Ramos (cell line): ENCODE results near the gene CDH13.

Experiments used
- in situ Hi-C: fragments of 300-500 bp; cut with MboI; formaldehyde crosslinking; loops from one replicate; pipeline ENCODE4 v1.14.3; 2022; ENCODE audit warnings: low sequenced_read_pairs; ENCODE audit not compliant: unreplicated experiment

Gene CDH13

DNA sequence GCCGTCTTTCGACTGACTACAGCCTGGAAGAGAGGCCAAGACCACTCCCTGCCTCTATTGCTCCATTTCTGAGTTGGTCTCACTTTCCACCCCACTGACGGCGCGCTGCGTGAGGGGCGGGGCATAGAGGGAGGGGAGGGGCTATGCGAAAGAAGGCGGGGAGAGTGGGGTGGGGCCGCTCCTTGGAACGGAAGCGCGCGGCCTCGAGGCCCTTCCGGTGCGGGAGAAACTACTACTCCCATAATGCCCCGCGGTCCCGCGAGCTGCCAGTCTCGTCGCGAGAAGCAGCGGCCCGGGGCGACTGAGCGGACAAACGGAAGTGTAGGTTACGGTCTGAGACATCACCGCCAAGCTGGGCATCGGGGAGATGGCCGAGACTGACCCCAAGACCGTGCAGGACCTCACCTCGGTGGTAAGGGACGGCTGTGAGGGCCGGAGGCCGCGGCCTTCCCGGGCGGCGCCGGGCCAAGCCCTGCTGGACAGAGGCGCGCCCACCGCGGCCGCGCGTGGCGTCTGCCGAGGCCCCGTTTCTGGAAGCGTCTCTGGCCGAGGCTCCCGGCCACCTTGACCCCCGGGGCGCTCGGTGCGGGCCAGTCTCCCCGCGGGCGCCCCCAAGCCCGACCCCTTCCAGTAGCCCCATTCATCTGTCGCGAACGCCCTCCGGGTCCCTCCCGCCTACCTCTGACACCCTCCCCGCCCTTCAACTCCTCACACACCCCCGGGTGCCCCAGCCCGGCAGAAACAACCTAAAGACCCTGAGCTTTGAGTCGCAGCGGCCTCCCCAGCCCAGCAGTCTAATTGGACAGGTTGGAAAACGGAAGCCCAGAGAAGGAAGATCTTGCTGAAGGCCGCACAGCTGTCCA is 1181.2 kb downstream of the CDH13 start, which contains the start of gene HSBP1:
Gene HSBP1, plus strand, starts transcription at position 269 of the 863 bp plus-strand sequence. Its CDS starts 99 bp downstream, at position 368.
- in situ Hi-C loops: no loop called here

DNA sequence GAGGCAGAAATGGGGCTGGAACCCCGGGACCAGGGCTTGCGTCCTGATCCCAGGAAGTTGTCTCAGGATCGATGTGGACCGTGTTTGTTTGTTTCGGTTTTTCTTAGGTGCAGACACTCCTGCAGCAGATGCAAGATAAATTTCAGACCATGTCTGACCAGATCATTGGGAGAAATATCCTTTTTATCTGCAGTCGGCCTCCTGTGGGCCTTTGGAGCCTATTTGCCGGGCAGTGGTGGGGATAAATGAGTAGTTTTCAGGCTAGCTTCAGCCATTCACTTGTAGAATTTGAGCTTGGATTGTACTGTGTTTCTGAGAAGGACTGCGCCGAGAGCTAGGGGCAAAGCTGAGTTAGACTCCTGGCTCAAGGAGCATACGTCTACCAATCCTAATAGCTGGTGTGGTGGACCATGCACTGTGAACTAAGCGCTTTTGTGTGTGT is 1181.8 kb downstream of the CDH13 start:
- in situ Hi-C loops: no loop called here

- in situ Hi-C loops: no loop called here
Observed at GRCh38 chr16:83809092-83809491, 1182.3 kb downstream of the CDH13 start.

GRCh38 chr16:83810901-83811300 is 1184.1 kb downstream of the CDH13 start:
- in situ Hi-C loops: no loop called here

- in situ Hi-C loops: no loop called here
Observed at GRCh38 chr16:83813823-83814658, 1187.3 kb downstream of the CDH13 start.

DNA sequence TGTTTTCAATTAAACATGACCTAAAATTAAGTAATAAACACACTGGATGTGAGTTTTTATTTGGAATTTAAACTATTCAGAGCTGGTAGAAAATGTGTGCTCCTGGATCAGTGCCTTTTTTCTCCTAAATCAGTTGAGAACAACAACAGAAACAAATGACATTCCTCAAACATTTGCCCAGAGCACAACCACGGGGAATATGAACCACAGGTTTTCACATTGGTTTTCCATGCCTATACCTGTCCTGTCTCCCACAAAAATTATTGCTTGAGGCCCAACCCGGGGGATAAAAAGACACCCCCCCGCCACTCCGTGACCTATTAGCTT is 1187.9 kb downstream of the CDH13 start:
- in situ Hi-C loops: no loop called here

DNA sequence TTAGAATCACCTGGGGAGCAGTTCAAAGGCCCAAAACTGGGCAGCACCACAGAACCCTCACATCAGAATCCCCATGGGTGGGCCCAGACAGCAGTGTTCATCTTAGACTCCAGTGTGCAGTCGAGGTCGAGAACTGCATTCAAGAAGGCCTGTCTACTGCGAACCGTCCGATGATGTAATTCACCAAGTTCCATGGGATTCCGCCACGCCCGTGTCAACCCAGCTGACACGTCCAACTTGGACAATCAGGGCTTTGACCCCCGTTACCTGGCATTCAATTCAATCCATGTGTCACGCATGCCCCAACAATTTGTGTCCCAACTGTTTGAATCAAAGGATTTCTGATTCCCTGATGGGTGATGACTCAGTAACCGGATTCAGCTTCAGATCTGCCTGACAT is 1190.3 kb downstream of the CDH13 start:
- in situ Hi-C loops: no loop called here

DNA sequence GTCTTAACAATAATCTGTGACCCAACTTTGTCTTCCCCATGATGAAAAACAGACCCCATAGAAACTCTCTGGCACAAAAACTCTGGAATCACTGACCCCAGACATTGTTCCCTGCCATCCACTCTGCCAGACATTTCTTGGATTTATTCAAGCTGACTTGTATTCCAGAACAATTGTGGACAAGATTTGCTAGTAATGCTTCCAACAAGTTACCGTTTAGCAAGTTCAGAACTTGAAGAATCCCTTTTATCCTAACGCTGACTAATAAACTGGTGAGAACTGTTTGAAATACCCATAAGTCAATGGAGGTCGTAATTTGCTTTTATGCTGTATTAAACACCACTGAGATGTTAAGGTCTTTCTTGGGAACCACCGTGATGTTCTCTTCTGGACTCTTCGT is 1191.5 kb downstream of the CDH13 start:
- in situ Hi-C loops: no loop called here

GRCh38 chr16:83819361-83819760 is 1192.6 kb downstream of the CDH13 start:
- in situ Hi-C loops: no loop called here

DNA sequence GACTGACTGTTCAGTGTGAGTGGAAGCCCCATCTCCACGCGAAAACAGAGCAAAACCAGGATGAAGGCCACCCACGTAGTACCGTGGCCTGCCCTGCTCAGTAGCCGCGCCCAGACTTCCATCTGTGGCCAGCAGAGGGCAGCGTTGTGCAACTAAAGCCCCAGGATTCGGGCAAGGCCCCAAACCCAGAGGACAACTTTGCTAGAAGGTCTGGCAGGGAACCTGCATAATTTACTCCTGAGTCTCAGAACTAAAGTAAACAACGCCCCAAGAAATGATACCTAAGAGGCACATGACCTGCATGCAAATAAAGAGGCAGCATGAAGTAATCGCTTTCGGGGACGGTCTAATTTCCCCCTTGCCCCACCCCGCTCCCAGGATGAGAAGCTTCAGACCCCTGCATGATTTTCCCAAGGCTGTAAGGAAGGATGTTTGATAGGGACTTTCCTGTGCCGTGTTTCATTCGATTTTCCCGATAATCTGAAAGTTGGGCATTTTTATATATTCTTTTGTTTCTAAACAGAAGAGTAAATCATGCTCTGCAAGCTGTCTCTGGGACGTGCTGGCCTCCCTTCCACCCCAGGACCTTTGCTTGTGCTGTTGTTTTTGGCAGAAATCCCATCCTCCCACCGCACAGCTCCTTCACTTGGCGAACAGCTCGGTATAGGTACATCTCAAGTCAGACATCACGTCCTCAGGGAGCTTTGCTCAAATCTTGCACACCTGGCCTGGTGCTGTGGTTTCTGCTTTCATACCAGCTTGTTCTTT is 1199.6 kb downstream of the CDH13 start:
- in situ Hi-C loops: loop anchor here (10.0 kb wide), 1 partner anchor 238 kb away; no protein-coding TSS in a partner anchor

DNA sequence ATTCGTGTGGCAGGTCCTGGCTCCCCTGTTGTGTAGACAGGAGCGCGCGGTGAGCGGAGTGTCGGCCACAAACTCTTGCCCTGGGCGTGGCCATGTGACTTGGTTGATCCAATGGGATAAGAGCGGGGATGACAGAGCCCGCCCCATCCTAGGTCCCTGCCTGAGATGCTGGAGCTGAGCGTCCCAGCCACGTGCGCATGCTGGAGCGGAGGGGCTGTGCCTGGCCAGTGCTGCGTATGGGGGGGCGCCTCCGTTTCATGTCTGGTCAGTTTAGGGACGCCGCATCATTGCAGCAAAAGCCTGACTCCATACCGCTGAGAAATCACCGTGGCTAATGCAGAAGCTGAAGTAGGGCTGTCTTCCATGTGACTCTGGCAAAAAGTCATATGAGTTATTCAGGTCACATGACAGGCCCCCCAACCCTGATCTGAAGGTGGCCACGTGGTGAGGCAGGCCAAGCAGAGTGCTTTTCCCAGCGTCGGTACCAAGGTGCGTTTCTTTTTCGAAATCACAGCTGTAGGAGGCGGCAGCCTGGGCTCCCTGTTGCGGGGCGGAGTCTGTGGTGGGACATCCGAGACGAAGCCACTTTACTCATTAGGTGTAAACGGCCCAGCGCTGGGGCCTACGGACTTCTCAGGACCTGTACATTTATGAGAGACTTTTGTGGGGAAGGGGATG is 1203.5 kb downstream of the CDH13 start:
- in situ Hi-C loops: no loop called here

- in situ Hi-C loops: no loop called here
Observed at GRCh38 chr16:83830769-83831455, 1204.1 kb downstream of the CDH13 start.

DNA sequence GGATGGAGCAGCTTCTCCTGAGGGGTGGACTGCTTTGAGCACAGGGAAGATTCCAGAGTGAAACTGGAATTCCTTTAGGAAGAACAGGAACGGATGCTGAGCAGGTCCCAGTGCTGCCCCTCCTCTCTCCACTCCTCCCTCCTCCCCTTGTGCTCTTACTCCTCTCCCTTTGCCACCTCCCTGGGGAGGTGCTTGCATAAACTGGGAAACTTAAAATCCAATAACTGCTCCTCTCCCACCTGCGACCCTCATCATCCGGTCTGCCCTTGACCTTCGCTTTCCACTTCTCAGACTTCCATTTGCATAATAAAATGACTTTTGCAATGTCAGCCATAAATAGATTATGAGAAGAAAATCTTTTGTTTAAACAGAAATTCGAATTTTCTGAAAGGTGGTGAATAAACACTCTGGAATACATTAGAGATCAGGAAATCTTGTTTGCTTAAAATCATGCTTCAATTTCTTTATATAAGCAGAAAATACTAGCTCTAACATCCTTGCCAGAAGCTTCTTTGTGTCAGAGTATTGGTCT is 1204.8 kb downstream of the CDH13 start:
- in situ Hi-C loops: no loop called here

GRCh38 chr16:83833921-83834320 is 1207.2 kb downstream of the CDH13 start:
- in situ Hi-C loops: no loop called here

- in situ Hi-C loops: no loop called here
Observed at GRCh38 chr16:83835586-83836566, 1209.1 kb downstream of the CDH13 start.

- in situ Hi-C loops: no loop called here
Observed at GRCh38 chr16:83837566-83837965, 1210.8 kb downstream of the CDH13 start.

DNA sequence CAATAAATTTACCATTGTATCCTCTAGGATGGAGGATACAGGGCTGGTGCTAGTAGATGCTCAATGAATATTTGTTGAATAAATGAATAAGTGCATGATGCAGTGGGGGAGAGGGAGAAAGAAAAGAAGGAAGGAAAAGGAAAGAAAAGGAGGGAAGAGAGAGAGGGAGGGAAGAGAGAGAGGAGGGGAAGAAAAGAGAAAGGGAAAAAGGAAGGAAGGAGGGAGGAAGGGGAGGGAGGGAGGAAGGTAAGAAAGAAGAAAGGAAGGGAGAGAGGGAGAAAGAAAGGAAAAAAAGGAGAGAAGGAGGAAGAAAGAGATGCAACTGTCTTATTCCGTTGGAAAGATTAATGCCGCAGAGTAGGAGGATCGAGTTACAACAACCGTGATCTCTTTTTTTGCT is 1211.4 kb downstream of the CDH13 start:
- in situ Hi-C loops: no loop called here

DNA sequence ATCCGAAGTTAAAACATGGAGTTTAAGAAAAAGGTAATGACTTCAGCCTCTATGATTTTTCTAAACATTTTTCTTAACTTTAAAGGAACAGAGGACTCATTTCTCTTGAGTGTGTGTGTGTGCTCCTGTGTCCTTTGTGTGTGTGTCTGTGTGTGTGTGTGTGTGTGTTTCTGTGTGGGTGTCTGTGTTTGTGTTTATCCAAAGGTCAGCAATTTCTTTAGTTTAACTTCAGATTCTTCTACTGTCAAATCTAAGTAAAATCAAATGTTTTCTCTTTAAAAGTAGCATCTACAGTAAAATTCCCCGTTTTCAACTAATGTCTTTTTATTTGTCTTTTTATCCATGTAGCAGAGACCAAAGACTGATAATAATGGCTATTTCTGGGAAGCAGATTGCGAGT is 1212.8 kb downstream of the CDH13 start:
- in situ Hi-C loops: no loop called here
